ENCODE data around the gene AGPAT3.
A peak's percentile ranks its signal among the peaks of the same experiment; 100 is the strongest.

AGPAT3 gene

DNA sequence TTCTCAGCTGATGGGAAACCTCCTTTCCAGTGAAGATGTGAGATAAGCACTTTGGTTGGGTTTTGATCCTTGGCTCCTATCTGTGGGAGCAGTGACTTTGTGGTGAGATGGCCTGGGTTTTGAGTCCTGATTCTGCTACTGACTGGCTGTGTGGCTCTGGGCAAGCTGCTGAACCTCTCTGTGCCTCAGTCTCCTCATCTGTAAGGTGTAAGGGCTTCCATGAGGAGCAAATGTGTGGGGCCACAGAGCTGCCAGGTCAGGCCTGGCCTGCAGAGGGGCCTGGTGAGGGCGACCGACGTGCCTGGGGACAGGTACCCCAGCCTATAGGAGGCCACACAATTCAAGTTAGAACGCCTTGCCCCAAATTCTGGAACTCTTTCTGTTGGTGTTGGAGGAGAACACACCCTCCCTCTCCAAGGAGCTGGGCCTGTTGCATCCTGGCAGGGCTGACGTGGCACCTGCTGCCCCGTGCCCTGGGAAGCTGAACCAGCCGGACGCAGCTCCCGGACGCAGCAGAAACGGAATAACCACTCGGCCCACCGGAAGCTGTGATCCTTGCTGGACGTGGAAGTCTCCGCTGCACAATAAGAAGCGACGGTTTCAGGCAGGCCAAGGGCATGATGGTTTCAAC lies 62.7 kb downstream of the AGPAT3 start:
- no peak for DNase-seq

DNA sequence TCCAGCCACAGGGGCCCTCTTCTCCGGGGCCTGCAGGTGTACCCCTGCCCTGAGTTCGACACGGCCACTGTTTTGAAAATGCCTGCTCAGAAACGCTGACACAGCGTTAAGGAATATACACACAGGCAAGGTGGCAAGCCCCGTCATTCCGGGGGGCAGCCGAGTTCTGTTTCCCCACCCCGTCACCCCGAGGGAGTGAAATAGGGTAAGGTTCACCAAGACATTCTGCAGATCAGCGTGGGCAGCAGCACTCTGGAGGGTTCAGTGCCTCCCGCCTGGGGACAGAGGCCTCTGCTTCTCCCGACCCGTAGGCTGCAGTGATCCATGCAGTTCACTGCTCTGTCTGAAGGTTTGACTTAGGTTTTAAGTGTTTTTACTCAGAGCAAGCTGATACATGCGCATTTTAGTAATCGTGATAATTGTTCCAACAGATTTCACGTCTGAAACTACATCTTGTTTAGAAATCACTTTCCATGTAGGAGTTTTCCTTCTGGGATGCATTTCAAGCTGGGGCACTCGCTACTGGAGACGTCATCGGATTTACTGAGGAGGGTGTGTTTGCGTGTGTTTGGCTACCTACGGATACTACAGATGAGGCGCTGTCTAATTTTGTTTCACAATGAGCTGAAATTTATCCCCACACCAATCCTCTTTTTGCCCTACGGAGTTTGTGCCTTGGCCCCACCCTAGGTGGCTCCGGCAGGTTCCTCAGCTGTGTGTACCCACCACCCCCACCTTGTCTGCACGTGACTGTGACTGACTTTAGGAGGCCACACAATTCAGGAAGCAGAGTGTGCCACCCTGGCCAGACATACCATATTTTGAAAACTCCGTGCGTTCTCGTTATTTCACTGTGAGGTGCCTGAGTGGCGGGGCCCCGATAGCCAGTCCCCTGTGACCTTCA lies 63.5 kb downstream of the AGPAT3 start:
- DNase-seq, result no peak

DNA sequence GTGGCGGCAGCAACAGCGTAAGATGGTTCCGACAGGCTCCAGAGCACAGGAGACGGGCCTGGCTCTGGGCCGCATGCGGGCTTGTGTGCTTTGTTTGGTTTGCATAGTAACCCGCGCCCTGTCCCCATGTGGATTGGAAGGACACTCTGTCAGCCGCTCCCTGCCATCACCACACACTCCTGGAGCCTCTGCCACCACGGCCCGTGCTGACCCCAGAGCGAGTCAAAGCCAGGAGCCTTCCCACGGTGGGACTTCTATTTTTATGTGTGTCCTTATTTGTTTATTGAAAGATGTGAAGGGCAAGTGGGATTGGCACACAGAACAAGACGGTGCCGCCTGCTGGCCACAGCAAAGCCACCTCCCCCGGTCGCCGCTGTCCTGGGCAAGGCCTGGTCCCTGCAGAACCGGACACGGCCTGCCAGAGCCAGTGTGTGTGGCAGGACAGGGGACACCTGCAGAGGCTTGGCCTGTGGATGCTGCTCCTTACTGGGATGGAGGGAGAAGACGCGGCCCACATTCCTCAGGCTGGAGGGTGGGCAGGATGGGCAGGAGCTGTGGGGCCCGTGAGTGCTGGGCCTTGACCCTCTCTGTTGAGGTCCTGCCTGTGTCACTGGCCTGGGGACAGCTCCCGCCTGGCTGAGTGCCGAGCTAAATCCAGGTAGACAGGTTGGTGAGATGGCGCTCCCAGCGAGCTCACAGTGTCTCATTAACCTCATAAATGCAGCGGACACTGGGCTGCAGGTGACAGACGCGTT lies 64.4 kb downstream of the AGPAT3 start:
- DNase-seq, result no peak

DNA sequence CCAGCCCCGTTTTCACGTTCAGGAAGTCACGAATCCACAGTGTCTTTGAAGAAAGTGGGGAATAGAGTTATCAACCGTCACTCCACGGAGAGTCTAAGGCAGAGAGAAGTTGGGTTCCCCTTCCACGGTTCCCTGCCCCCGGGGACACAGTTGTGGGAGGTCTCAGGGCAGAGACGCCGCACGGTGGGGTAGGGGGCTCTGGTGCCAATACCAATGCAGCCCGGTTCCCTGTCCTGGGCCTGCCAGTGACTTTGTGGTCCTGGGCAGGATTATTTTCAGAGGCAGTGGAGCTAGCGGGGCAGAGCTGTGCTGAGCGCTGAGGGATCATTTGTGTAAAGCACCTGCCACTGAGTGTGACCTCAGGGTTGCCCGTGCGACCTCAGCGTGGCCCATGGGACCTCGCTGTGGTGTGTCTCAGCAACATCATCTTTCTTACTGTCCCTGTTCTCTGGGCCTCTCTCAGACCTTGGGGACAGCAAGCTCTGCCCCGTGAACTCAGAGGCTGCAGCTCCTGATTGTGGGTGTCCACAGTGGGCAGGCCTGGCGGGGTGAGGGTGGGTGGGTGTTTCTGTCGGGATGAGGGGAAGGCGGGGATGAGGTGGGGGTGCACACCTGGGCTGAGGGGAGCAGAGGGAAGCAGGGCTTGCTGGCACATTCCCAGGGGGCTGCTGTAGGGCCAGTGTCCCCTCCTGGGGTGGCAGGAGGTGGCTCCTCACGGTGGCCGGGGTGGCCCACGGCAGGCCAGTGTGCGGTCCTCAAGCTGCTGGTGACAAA lies 65.2 kb downstream of the AGPAT3 start:
- DNase-seq, result no peak

GRCh38 chr21:43930848-43931375 lies 65.9 kb downstream of the AGPAT3 start:
- DNase-seq, result no peak

- no peak for DNase-seq
Observed at GRCh38 chr21:43931489-43931888, 66.5 kb downstream of the AGPAT3 start.

- DNase-seq, result no peak
Observed at GRCh38 chr21:43932005-43932404, 67.0 kb downstream of the AGPAT3 start.

DNA sequence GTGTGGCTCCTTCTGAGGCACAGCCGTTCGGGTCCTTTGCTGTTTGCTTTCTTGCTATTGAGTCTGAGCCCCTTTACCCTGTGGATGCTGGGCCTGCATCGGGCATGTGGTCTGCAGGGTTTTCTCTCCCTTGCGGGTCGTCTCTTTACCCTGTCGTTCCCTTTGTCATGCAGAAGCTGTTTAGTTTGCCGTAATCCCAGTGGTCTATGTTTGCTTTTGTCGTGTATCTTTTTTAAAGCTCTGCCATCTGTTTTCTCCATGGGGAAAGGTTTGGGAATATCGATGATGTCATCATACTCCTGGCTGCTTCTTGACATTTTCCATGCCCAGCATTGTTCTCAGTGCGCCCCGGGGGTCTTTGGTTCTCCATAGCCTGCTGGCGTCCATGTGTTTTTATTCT lies 68.2 kb downstream of the AGPAT3 start:
- no peak for DNase-seq

DNA sequence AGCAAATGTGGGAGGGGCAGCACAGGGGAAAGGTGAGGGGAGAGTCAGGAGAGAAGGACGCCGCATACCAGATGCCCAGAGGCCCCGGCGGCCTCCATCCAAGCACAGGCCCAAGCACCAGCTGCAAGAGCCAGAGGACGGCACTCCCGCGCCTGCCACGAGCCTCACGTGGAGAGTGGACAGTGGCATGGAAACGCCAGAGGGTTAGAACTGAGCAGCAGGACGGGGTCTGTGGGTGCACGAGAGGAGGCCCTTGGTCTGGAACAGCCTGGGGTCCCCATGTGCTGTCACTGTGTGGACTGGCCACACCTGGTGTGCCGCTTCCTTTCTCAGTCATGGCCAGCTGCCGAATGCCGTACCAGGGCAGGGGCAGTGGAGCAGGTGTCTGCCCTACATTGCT lies 68.7 kb downstream of the AGPAT3 start:
- no peak for DNase-seq

- DNase-seq, result no peak
Observed at GRCh38 chr21:43934116-43934515, 69.1 kb downstream of the AGPAT3 start.

GRCh38 chr21:43934716-43935705 lies 70.0 kb downstream of the AGPAT3 start:
- DNase-seq, result no peak

DNA sequence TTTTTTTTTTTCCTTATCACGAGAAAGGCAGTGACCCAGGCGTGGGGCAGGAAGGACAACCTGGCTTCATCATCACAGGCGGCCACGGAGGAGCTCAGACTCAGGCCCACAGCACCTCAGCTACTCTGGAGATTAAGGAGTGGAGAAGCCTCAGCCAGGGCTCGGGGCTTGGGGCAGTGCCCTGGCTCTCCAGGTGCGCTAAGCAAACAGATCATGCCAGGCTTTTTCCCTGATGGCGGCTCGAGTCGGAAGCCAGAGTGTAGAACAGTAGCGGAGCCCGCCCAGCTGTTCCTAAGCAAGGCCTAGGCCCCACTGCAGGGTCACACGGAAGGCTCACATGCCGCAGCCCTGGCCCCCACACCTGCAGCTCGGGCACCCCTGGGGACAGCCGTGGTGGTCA lies 70.7 kb downstream of the AGPAT3 start:
- DNase-seq, result no peak

GRCh38 chr21:43936247-43936967 lies 71.4 kb downstream of the AGPAT3 start:
- no peak for DNase-seq

DNA sequence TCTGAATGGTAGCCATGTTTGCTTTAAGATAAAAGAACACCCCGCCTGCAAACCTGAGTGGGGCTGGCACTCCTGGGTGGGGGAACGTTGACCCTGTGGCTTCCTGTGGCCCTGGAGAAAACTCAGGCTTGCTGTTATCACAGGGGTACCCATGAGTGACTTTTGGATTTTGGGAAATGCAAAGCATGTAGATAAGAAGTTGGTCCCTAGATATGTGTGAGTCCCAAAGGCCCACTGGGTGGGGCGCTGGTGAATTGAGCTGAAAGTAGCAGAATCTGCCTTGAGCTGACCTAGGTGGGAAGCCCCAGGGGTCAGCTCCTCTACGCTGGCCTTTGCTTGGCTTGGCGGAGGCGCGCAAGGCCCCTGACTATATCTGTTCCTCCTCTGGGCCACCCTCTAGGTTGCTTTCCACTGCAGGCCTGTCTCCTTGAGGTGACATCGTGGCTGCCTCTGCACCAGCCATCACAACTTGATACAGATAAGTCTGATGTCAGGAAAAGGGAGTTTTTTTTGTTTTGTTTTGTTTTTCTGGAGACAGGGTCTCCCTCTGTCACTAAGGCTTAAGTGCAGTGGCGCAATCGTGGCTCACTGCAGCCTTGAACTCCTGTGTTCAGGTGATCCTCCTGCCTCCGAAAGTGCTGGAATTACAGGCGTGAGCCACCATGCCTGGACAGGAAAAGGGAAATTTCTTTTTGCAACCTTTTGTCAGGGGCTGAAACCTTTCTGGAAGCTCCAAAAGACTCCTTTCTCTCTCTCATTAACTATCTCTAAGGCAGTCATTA lies 72.2 kb downstream of the AGPAT3 start:
- no peak for DNase-seq

DNA sequence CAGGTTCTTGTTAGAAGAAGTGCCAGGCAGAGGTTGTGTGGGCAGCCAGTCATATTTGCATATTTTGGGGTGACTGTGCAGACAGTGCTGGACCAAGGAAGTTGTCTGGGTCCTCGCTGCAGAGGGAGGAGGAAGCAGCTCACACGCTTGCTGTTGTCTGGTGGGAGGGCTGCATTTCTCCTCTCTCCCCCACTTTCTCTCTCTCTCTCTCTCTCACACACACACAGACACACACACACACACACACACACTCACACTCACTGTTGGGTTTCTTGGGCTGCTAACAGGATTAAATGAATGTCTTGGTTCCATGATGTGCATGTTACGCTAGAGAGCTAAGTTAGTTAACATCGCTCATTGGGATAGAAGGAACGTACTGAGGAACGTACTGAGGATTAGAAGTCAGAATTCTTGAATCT lies 72.9 kb downstream of the AGPAT3 start:
- no peak for DNase-seq

DNA sequence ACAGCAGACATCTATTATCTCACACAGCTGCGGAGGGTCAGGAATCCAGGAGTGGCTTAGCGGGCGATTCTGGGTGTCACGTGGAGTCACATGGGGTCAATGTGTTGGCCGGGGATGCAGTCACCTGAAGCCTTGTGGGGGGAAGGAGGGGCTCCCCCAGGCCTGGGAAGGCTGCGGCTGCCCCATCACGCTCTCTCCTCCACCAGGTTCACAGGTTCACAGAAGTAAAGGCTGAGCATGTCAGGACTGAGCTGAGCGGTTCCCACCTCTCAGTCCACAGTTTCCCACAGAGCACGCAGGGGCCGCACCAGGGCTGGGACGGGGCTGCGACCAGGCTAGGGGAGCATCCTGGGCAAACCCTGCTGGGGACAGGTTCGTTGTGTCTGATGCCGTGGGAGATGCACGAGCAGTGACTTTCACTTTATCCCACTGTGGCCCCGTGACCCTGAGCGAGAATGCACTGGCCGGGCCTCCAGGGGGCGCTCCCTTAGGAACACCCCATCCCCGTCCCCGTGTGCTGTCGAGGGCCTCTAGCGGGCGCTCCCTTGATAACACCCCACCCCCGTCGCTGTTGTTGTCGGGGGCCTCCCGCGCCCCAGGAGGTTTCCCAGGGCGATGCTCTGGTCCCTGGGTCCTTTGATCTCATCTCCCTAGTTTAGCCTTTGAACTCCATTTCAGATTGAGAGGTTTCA lies 73.9 kb downstream of the AGPAT3 start:
- peak; percentile 89 for DNase-seq

- no peak for DNase-seq
Observed at GRCh38 chr21:43939443-43940328, 74.7 kb downstream of the AGPAT3 start.
